Activated naive CD4-positive, alpha-beta T cell treated with Interleukin-2 at 50 U/mL for 16 hours (primary cell): Measurements from ENCODE around the gene OR9Q2.
"Not testable (repeated sequence)": the region's sequence is repeated elsewhere in the genome, so short reads cannot be mapped to it uniquely, and the experiment has no call there.

Source experiments
- DNase-seq: peaks from one replicate; pipeline ENCODE4 v3.0.0-alpha.2; 2020

OR9Q2 gene

GRCh38 chr11:58188770-58189169 is at the start of gene OR9Q2:
OR9Q2 (plus strand) TSS chr11:58189070; CDS start chr11:58190491, 1,421 bp downstream.
- DNase-seq = no peak

- DNase-seq = no peak
Measured at GRCh38 chr11:58142761-58143160, 46.1 kb upstream of the OR9Q2 start.

GRCh38 chr11:58152781-58153180 is 36.1 kb upstream of the OR9Q2 start:
- no peak for DNase-seq

- no peak for DNase-seq
Measured at GRCh38 chr11:58164389-58164788, 24.5 kb upstream of the OR9Q2 start.

GRCh38 chr11:58164990-58165389 is 23.9 kb upstream of the OR9Q2 start:
- no peak for DNase-seq

GRCh38 chr11:58165504-58166106 is 23.3 kb upstream of the OR9Q2 start:
- no peak for DNase-seq

GRCh38 chr11:58177409-58178054 is 11.3 kb upstream of the OR9Q2 start:
- no peak for DNase-seq

- no peak for DNase-seq
Measured at GRCh38 chr11:58178444-58178843, 10.4 kb upstream of the OR9Q2 start.

GRCh38 chr11:58179648-58180047 is 9.2 kb upstream of the OR9Q2 start:
- no peak for DNase-seq

GRCh38 chr11:58186938-58187337 is 1.9 kb upstream of the OR9Q2 start:
- DNase-seq = no peak

GRCh38 chr11:58192229-58192628 is 3.4 kb downstream of the OR9Q2 start:
- DNase-seq = no peak

- DNase-seq = no peak
Measured at GRCh38 chr11:58193391-58193790, 4.5 kb downstream of the OR9Q2 start.

GRCh38 chr11:58195939-58196338 is 7.1 kb downstream of the OR9Q2 start:
- no peak for DNase-seq

- DNase-seq = no peak
Measured at GRCh38 chr11:58199271-58199670, 10.4 kb downstream of the OR9Q2 start.

- no peak for DNase-seq
Measured at GRCh38 chr11:58204042-58204441, 15.2 kb downstream of the OR9Q2 start, which contains the start of gene OR1S2. OR1S2 (minus strand) TSS chr11:58204142; CDS start chr11:58204142, 0 bp downstream.

GRCh38 chr11:58212420-58212819 is 23.6 kb downstream of the OR9Q2 start, which contains the start of gene OR1S1:
OR1S1 (plus strand) TSS chr11:58212720.
- not testable (repeated sequence) for DNase-seq

GRCh38 chr11:58216476-58216875 is 27.6 kb downstream of the OR9Q2 start:
- no peak for DNase-seq

GRCh38 chr11:58222721-58223120 is 33.9 kb downstream of the OR9Q2 start:
- no peak for DNase-seq

GRCh38 chr11:58227956-58228615 is 39.2 kb downstream of the OR9Q2 start:
- DNase-seq = no peak
